ENCODE data around the gene JMJD8. TPM values are rescaled to one million over a fixed set of nuclear protein-coding genes. Genes with fewer than 3 reads are reported as not detected.

JMJD8 gene
- total and polyA plus RNA-seq, 9 of the 15 experiments (the other 6 are each of a cell fraction or from before 2014, with no cell fraction given), result 1.2 to 50.6 (median 29.3) TPM

DNA sequence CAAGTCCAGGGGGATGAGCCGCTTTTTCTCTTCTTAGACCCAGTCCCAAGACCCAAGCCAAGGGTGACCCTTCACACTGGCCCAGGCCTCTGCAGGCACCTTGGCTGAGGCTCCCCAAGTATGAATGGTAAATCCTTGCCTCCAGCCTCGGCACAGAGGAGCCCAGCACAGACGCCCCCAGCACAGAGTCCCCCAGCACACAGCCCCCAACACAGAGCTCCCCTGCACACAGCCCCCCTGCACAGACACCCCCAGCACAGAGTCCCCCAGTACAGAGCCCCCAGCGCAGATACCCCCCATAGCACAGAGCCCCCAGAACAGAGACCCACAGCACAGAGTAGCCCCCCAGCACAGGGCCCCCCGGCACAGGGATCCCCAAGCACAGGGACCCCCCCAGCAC lies 43.5 kb downstream of the JMJD8 start:
- no TSS peak for BruUV-seq (replicated peaks)
- peaks cover 15 to 81% of the 10 kb centered on the region in 2 experiments; a peak in 4 of 5 replicates for H3K4me1 ChIP-seq (replicated peaks in 1 of 2; ENCODE audit: control insufficient read depth in 2 of 2, insufficient read depth in 2 of 2, low read length in 2 of 2)
- ChIA-PET POLR2A (no interaction called here), CTCF (ENCODE audit: low intra/inter-chr PET ratio) (no interaction called here)
- no peak overlapping the region for H3K4me2 ChIP-seq (ENCODE audit: insufficient read depth, low read length)
- in situ Hi-C loops (cut with MboI) (no loop called here), intact Hi-C loops (cut with micrococcal nuclease) (loop anchor here (1.0 kb wide), 1 partner anchor 50 kb away; the partner anchor contains the start of gene RAB40C)
- H2AFZ ChIP-seq (ENCODE audit: low read depth, low read length), result no peak overlapping the region
- no peaks in the 10 kb centered on the region for H3K9me3 ChIP-seq (replicated peaks; ENCODE audit: control insufficient read depth, insufficient read depth, low read depth, low read length)
- H3K27ac ChIP-seq (ENCODE audit: extremely low read depth, low read depth, low read length), result peak overlapping the region; percentile 94; the same call in 1 of the 3 replicates
- no peak for FAIRE-seq
- WGBS (ENCODE audit: insufficient coverage, low coverage, missing lambda C conversion rate), result 56% methylated on average over 2 of the region's 5 CpGs
- H3K36me3 ChIP-seq (ENCODE audit: control insufficient read depth, insufficient read depth, low read length), result peaks cover 23% of the 10 kb centered on the region; the same call in 1 of the 3 replicates
- no peak for ATAC-seq
- H3K9ac ChIP-seq (ENCODE audit: insufficient read depth in 1 of 2, low read depth in 2 of 2, low read length in 2 of 2), result peak overlapping the region in 1 of 2 experiments; percentile 99; a peak in 2 of 4 replicates
- H3K79me2 ChIP-seq (ENCODE audit: control insufficient read depth, insufficient read depth, low read length), result peaks cover 58% of the 10 kb centered on the region
- no peak for DNase-seq (ENCODE audit: extremely low read depth in 1 of 4, low spot score in 3 of 4)
- TF ChIP-seq ZNF23 (CRISPR knock-in tag; IDR thresholded peaks at IDR 0.05) (no peak), THRAP3 (IDR thresholded peaks at IDR 0.05; ENCODE audit: borderline replicate concordance) (no peak), NCOA1 (IDR thresholded peaks at IDR 0.05; ENCODE audit: low read depth) (no peak), SRSF7 (optimal IDR thresholded peaks at IDR 0.05; ENCODE audit: low read depth, low read length) (no peak), PHF8 (IDR thresholded peaks at IDR 0.05; ENCODE audit: borderline replicate concordance, low read length) (no peak), RNF2 (IDR thresholded peaks at IDR 0.05) (no peak), IRF2 (CRISPR knock-in tag; IDR thresholded peaks at IDR 0.05) (no peak), ZNF408 (CRISPR knock-in tag; IDR thresholded peaks at IDR 0.05; ENCODE audit: low read depth) (no peak), KLF16 (IDR thresholded peaks at IDR 0.05) (no peak), ZNF561 (CRISPR knock-in tag; conservative IDR thresholded peaks at IDR 0.05) (no peak), LEF1 (IDR thresholded peaks at IDR 0.05) (no peak), ZNF696 (CRISPR knock-in tag; conservative IDR thresholded peaks at IDR 0.05) (no peak)
- TF ChIP-seq, protein P1, sequence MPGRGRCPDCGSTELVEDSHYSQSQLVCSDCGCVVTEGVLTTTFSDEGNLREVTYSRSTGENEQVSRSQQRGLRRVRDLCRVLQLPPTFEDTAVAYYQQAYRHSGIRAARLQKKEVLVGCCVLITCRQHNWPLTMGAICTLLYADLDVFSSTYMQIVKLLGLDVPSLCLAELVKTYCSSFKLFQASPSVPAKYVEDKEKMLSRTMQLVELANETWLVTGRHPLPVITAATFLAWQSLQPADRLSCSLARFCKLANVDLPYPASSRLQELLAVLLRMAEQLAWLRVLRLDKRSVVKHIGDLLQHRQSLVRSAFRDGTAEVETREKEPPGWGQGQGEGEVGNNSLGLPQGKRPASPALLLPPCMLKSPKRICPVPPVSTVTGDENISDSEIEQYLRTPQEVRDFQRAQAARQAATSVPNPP (IDR thresholded peaks at IDR 0.05; ENCODE audit: borderline replicate concordance, insufficient read depth, insufficient read length), result no peak
- TF ChIP-seq, protein P2, sequence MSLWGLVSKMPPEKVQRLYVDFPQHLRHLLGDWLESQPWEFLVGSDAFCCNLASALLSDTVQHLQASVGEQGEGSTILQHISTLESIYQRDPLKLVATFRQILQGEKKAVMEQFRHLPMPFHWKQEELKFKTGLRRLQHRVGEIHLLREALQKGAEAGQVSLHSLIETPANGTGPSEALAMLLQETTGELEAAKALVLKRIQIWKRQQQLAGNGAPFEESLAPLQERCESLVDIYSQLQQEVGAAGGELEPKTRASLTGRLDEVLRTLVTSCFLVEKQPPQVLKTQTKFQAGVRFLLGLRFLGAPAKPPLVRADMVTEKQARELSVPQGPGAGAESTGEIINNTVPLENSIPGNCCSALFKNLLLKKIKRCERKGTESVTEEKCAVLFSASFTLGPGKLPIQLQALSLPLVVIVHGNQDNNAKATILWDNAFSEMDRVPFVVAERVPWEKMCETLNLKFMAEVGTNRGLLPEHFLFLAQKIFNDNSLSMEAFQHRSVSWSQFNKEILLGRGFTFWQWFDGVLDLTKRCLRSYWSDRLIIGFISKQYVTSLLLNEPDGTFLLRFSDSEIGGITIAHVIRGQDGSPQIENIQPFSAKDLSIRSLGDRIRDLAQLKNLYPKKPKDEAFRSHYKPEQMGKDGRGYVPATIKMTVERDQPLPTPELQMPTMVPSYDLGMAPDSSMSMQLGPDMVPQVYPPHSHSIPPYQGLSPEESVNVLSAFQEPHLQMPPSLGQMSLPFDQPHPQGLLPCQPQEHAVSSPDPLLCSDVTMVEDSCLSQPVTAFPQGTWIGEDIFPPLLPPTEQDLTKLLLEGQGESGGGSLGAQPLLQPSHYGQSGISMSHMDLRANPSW (CRISPR knock-in tag; IDR thresholded peaks at IDR 0.05), result no peak
- TF ChIP-seq, protein P3, sequence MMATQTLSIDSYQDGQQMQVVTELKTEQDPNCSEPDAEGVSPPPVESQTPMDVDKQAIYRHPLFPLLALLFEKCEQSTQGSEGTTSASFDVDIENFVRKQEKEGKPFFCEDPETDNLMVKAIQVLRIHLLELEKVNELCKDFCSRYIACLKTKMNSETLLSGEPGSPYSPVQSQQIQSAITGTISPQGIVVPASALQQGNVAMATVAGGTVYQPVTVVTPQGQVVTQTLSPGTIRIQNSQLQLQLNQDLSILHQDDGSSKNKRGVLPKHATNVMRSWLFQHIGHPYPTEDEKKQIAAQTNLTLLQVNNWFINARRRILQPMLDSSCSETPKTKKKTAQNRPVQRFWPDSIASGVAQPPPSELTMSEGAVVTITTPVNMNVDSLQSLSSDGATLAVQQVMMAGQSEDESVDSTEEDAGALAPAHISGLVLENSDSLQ (IDR thresholded peaks at IDR 0.05), result no peak
- H3K27me3 ChIP-seq (ENCODE audit: control insufficient read depth in 2 of 2, insufficient read depth in 2 of 2, low read length in 2 of 2), result no peaks in the 10 kb centered on the region
- peak overlapping the region; percentile 89 for H3K4me3 ChIP-seq
- no peaks in the 10 kb centered on the region for H3K9me1 ChIP-seq (ENCODE audit: control insufficient read depth, insufficient read depth, low read length)
- no peaks in the 10 kb centered on the region for H4K20me1 ChIP-seq (replicated peaks; ENCODE audit: control insufficient read depth, insufficient read depth, low read length)

Measured in K562 (cell line).